GM19238 (cell line): Measurements from ENCODE around the gene PITPNM3.

Experiments
- DNase-seq: peaks from one replicate; pipeline ENCODE4 v3.0.0; 2011; ENCODE audit warnings: low spot score; ENCODE audit not compliant: insufficient read length

The PITPNM3 gene

DNA sequence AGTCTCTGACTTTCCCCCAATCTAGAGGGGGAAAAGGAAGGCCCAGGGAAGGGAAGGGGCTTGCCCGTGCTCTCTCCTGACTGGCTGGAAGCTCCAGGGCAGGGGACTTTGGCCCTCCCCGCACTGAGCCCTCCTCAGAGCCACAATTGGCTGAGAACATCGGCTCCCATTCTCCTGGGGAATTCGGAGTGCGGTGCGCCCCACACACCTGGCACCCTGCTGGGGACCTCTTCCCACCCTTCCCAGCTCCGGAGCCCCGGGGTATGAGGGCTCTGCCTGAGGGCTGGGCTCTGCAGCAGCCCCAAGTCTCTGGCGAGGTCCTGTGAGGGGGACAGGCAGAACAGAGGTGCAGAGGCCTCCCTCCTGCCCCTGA is 76.1 kb downstream of the PITPNM3 start:
- DNase-seq: no peak

DNA sequence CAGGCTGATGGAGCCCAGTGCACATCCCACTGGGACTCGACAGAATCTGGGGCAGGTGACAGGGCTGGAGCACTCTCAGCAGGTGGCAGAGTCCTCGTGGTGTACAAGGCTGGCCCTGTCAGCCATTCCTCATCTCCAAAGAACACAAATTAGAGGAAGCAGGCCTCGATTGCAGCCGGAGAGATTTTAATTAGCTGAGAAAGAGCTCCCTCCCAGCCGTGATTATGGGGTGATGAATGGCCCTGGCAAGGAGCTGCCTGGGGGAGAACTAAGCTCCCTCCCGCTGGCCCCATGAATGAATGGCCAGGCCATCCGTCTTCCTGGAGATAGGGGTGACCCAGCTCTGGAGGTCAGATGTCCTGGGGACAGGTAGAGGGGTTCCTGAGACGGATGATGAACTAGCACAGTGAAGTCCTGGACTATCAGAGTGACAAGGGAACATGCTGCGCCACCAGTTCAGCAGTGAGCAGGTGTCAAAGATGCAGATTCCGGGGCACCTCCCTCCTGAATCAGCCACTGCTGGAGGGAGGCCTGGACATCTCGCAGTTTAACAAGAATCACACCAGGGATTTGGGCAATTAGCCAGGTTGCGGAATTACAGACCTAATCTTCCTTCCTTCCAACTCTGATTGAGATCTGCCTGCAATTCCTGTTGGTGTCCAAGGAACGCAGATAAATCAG is 76.6 kb downstream of the PITPNM3 start:
- no peak for DNase-seq

DNA sequence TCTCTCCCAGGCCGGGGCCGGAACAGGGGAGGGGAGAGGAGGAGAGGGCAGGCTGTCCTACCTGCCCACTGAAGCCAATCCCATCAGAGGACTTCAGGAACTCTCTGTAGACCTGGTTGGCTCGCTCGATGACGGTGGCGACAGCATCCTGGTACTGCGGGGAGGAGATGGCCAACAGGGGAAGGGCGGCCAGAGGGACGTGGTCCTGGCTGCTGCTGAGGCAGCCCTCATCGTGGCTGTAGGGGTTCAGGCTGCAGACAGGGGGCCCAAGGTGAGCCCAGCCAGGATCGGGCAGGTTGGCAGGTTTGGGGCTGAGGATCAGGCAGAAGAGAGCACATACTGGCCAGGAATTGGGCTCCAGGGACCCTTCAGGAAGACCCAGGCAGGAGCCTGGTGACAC is 77.9 kb downstream of the PITPNM3 start:
- DNase-seq: no peak

DNA sequence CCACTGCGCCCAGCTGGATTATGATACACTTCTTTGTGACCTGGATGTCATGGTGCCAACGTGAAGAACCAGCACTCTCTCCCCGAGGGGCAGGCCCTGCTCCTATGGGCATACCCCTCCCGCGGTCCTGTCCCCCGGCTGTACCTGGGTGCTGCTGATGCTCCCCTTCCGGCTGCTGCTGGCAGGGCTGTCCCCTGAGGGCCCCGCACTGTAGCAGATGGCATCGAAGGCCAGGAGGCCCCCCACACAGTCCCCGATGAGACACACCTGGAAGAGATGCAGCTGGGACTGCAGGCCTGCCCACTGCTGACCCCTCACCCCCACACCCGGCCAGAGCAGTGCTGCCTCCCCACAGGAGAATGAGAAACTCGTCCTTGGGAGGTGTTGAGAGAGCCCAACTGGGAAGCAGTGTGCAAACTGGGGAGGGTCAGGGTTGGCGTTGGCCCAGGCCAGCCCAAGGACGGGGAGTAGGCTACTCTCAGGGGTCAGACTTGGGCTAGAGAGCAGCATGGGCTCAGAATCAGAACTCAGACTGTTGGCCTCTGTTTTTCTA is 78.4 kb downstream of the PITPNM3 start:
- no peak for DNase-seq

DNA sequence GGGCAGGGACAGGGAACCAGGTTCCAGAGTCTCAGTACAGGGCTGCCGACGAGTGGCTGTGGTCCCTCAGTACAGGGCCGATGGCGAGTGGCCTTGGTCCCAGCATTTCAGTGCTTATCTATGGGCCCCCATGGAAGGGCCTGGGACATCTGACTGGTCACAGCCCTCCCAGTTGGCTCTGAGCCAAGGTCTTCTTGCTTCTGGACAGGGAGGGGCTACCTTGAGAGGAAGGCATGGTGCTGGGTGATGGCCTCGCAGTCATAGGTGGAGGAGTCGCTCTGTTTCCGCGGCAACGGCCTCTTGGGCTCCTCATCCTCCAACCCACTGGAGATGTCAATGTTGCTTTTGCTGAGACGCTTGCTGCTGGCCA is 79.6 kb downstream of the PITPNM3 start:
- no peak for DNase-seq

DNA sequence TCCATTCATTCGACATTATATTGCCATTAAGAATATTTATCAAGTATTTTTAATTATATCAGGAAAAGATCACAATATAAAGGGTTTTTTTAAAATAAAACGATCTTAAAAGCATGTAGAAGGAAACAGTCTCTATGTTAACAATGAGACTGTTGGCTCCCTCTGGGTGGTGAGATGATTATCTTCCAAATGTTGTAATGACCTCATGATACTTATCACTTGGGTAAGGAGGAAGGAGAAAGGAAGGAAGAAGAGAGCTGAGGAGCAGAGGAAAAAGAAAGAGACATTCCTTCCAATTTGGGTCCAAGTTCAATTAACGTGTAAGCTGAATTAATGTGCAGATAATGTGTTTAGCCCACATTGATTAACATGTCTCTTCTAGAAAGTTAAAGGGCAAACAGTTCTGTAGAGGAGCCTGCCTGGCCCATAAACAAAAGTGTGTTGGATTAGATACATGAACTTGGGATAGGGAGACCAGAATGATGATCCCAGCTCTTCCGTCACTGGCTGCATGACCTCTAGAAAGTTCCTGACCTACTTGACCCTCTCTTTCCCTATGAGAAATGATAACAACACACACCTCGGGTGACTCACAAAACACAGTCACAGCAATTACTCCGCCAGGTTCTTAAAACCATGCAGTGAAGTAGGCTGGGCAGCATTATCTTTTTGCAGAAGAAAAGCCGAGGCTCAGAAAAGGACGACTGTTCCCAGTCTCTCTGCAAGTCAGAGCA is 80.1 kb downstream of the PITPNM3 start:
- no peak for DNase-seq

DNA sequence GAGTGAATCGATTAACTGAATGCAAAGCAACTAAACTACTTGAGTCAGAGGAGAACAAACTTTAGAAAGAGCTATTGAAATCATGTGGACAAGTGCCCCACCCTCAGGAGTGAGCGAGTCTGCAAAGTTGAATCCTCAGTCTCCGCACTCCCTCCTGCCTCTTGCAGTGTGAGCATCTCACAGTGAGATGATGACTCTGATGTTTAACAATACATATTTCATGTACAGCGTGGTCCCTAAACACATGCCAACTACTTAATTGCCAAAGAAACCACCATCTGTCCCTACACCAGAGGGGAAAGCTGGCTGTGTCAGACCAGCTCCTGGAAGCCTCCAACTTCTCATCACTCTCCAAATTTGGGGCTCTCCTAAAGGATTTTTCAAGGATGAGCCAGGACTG is 80.9 kb downstream of the PITPNM3 start:
- no peak for DNase-seq

DNA sequence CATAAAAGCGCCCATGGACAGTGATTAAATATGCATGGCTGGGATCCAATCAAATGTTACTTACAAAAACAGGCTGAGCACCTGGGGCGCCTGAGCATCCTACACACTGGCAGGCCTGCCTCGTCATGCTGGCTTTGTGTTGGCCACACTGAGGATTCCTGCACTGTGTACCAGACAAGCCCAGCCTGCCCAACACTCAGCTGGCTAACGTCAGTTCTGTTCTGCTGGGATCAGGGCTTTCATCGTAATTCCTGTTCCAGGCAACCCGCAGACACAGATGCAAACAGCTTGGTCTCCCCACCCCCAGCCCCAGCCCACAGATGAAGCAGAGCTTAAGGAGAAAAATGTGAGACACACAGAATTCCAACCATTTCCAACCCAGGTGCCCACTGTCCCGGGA is 81.4 kb downstream of the PITPNM3 start:
- no peak for DNase-seq

DNA sequence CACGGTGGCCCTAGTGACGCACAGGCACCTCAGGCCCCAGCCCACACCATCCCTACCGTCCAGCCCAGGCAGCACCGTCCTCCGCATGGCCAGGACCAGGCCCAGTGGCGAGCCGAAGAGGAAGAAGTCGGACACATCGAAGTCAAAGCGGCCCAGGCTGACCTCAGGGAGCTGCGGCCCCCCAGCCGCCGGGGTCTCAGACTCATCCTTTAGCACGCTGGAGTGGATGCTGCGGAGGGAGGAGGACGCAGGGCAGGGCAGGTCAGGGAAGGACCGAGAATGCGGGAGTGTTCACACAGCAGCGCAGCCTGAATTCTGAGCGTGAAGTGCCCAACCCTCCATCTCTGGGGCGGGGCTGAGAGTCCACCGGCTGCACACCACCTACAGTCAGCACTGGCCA is 82.0 kb downstream of the PITPNM3 start:
- DNase-seq: no peak

DNA sequence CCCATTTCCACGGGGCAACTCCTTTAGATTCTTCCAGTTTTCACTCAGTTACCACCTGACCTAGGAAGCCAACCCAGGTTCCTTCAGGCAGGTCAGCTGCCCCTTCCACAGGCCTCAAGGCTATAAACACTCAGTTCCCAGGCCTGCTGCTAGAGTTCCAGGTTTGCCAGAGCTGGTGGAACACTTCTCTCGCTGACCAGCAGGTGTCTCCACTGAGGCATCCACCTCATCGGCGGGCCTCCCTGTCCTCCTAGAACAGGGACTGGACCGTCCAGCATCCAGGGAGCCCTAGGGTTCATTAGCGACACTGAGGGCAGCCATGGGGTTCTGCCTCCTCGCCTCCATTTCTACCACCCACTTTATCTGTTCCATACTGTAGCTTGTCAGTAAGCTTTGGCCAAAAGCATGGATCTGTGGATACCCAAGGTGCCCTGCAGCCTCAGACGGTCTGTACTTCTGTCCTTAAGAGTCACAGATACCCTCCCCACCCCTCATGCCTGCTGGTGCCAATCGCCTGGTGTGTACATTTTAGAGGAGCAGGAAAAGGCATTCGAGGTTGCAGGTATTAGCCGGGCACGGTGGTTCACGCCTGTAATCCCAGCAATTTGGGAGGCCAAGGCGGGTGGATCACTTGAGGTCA is 83.1 kb downstream of the PITPNM3 start:
- DNase-seq: peak; percentile 83

DNA sequence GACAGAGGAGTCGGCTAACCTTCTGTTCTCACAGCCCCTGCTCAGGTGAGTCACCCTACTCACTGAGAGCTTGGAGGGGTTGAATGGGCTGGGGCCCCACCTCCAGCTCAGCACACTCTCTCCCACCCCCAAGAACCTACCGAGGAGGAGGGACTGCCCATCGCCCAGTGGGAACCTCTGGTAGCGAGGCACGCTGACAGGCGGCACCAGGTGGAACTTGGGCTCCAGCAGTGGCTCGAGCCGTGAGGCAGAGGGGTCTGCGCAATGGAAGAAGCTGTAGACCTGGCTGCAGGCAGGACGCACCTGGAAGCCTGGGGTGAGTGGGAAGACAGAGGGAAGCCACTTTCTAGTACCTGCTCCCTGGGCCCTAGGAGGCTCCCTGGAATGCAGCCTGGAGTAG is 83.8 kb downstream of the PITPNM3 start:
- no peak for DNase-seq

DNA sequence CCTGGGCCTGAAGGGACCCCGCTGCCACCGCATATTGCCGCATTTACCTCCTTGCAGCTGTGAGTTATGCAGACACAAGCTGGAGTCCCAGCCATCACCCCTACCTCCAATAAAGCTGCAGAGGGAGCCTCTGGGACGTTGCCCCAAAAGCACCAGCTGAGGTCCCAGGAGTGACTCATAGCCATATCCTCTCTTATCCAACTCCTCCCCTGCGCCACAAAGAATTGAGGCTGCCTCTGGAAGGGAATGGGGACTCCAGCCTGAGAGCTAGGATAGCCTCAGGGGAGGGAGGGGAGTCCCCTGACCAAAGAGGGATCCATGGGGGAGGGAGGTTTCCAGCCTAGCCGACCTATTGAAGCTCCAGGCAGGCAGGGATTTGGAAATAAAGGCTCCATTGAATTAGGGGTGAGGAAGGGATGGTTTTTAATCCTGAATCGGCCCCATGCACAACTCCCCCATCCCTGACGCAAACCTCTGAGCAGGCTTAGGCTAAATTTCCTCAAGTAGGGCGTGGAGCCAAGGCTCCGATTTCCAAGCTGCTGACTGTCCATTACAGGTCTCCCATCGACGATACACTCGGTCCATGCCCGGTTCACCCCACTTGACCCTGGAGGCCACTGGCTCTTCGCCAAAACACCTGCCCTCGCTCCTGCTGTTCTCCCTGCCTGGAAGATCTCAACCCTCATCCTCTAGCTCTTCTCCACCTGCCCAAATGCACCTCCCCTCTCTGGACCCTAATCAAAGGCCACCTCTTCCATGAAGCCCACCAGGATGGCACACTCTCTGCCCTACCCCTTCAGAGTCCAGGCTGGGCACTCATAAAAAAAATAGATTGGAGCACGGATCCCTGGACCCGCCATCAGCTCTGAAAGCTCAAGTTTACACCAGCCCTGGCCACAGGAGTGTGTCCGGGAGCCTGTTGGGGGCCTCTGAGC is 84.6 kb downstream of the PITPNM3 start:
- DNase-seq: no peak

DNA sequence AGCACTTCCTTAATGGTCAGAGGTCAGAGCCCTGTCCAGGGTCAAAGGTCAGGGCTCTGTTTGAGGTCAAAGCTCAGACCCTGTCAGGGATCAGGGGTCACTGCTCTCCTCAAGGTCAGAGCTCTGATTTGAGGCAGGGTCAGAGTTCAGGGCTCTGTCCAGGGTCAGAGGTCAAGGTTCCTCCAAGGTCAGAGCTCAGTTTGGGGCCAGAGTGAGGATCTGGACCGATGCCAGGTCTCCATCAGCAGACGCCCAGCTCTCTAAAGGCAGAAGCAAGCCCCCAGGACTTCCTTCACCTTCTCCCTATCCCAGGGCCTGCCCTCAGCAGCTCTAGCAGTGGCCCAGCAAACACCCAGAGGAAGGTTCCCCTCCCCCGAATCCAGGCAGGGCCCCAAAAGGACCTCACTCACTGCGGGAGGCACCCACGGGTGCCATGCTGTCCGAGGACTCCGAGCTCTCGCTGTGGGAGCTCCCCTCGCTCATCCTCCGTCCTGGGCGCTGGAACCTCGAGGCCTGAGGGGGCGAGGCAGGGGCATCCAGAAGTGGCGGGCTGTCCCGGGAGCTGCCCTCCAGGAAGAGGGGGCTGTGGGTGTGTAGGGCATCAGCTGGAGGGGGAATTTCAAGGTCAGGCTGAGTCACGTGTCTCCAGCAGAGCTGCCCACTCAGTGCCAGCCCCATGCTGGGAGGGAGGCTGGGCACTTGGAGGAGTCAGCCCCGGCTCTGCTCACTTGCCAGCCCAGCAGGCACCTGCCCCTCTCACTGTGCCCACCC is 85.4 kb downstream of the PITPNM3 start:
- no peak for DNase-seq

DNA sequence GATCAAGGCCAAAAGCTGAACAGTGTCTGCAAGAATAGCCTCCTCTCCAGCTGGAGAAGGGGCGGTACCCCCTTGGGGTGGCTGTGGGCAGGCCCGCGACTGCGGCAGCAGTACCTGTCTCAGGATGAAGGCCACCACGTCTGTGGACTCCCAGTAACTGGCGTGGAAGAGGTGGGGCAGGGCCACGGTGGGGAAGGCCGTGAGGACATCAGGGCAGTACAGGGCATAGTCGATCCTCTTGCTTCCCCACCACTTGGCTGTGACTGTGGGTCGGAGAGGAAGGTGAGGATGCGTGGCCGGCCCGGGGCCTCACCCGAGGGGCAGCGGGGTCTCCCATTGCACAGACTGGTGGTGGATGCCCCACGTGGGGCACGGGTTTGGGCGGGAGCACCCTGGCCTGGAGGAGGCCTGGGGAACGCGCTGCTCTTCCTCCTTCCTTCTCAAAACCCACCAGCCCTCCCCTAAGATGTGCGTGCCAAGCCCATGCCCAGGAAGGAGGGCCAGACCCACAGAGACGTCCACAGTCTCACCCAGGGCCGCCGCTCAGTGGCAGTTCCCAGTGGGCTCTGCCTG is 86.1 kb downstream of the PITPNM3 start:
- no peak for DNase-seq

DNA sequence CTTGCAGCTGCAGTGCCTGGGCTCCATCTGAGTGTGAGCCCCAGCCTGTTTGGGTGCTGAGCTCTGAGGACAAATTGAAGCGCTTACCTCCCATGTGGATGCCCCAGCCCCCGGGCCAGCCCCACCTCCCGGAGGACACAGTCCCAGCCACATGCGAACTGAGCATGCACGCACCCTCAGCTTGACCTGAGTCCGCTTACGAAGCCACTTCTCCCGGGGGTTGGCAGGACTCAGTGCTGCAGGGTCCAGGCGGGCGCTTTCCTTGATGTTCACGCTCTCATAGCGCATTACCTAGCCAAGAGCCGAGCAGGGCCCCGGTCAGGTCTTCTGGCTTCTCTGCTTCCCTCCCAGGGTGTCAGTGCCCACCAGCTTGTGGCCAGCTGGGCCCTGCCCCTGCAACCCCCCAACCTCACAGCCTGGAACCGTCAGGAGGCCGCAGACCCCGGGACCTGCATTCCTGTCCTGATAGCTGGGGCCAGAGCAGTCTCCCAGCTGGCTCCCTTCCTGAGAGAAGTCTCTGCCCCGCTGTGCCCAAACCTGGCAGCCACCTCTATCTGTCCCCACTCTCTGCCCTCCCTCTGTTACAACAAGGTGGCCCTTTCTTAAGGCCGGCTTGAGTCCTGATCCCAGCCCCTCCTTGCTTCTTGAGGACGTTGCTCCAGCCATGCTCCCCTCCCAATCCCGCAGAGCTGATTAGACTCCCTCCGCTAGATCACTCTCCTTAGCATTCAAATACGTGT is 88.1 kb downstream of the PITPNM3 start:
- no peak for DNase-seq

DNA sequence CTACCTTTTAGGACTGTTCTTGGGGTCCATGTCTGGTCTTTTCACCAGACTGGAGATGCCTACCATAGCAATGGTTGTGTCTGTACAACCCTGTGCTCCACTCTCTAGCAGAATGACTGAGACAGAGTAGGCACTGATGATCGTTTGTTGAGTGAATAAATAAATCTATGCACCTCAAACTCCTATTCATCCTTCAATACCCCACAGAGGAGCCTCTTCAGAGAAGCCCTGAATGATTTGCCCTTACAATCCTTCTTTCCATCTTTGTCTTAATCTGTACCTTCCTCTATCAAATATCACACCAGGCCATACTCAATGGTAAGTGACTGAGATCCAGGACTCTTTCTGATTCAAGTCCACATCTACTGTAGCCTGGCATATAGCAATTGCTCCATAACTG is 88.8 kb downstream of the PITPNM3 start:
- DNase-seq: no peak

DNA sequence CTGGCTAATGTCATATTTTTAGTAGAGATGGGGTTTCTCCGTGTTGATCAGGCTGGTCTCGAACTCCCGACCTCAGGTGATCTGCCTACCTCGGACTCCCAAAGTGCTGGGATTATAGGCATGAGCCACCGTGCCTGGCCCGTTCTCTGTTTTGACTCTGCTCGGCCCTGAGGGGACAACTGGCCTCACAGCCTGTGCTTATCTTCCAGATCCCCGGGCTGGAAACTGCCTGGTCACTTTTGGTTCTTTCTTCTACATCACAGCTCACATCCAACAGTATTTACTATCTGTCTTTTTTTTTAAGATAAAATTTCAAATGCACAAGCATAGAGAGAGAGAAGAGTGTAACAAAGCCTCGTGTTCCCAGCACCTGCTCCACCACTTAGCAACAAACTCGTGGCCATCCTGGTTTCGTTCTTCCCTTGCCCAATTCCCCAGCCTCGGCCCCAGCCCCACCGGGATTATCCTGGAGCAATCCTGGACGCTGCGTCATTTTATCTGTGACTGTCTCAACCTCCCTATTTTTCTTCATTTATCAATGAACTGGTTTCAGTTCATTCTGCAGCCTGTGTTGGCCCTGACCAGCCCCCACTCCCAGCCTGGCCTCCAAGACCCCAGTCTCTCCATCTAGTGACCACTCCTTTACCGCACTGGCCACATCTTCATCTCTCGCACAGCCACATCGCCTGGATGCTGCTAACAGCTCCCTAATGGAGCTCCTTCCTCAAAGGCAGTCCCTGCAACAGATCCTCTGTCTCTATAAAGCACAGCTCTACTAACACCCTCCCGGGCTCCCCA is 91.0 kb downstream of the PITPNM3 start:
- no peak for DNase-seq

DNA sequence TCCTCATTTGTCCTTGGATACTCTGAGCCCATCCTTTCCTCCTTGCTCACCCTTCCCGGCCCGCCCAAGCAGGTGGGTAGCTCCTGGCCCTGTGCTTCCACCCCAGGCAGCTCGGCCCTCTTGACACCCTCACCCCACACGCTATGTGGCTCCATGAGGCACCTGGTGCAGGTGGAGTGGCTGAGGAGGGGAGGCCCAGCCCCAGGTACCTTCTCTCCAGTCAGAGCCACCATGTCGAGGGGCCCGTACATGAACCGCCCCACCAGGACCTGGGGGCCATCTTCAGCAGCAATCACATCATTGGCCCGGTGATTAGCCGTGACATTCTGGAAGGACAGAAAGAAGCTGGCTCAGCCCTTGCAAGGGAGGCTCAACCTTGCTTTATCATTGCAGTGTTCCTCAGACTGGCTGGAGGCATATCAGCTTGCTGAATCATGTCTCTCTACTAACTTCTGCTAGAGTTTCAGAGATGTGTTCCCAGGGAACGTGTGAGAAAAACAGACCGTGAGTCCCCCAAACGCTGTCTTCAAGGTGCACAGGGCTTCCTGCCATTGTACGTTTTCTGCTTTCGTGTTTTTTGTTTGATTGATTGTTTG is 91.8 kb downstream of the PITPNM3 start:
- no peak for DNase-seq
